ENCODE measurements around the gene DEFB128. TPM values are rescaled to one million over a fixed set of nuclear protein-coding genes. Genes with fewer than 3 reads are reported as not detected.

DEFB128 gene
- total and polyA plus RNA-seq, 10 of the 15 experiments (the other 5 are each of a cell fraction or from before 2014, with no cell fraction given) = not detected

DNA sequence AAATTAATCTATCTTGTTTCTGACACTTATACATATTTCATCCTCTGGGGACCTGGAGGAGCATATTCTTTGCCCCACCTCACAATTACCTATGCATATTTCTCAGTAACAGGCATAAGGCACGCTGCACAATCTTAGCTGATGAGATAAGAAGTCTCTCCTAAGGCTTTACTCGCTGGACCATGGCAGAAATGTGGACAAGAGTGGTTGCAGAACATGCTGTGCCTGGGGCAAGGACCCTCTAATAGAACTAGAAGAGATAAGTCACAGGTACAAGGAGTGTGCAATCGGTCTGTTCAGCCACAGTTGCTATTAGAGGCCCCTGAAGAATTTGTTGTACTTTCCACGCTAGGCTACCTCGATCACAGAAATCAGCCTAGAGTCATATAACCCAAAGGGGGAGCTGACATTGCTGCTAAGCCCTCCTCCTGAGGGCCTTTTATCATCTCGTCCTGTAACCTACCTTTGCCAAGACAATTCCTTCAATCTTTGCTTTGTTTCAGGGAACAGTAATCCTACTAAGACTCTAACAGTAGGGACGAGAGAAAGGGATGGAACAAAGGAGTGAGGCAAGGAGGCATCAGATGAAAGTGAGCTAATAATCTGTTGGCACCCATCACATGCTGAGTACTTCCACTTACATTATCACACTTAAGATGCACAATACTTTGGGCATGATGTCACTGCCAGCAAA, 21.4 kb upstream of the DEFB128 start:
- Histone ChIP-seq H3K4me2 (ENCODE audit: control insufficient read depth, insufficient read depth) (no peak overlapping the region), H4K20me1 (ENCODE audit: control insufficient read depth, insufficient read depth) (no peaks in the 10 kb centered on the region), H3K36me3 (ENCODE audit: control insufficient read depth in 2 of 2, insufficient read depth in 2 of 2, low read length in 1 of 2) (no peaks in the 10 kb centered on the region), H3K4me1 (ENCODE audit: control insufficient read depth, insufficient read depth, low read length) (no peaks in the 10 kb centered on the region), H3K4me3 (no peak overlapping the region), H3K27ac (ENCODE audit: control insufficient read depth, insufficient read depth) (no peak overlapping the region), H2AFZ (ENCODE audit: control insufficient read depth, low read depth, low read length) (no peak overlapping the region), H3K79me2 (ENCODE audit: control insufficient read depth, insufficient read depth, low read length) (no peaks in the 10 kb centered on the region), H3K9me3 (replicated peaks; ENCODE audit: control insufficient read depth, insufficient read depth, low read length) (no peaks in the 10 kb centered on the region), H3K9ac (ENCODE audit: control insufficient read depth, insufficient read depth, low read length) (no peak overlapping the region), H3K27me3 (replicated peaks in 1 of 2; ENCODE audit: control insufficient read depth in 2 of 2, insufficient read depth in 2 of 2, low read length in 1 of 2) (no peaks in the 10 kb centered on the region; a peak in 1 of 4 replicates)
- ATAC-seq (no peak), FAIRE-seq (no peak), DNase-seq (ENCODE audit: low read depth, low spot score) (no peak)
- ChIA-PET POLR2A (no interaction called here), RAD21 (ENCODE audit: unreplicated experiment) (interaction anchor here (0.7 to 1.2 kb wide), 3 partner anchors 55 to 119 kb away, joined by 3 to 5 read pairs (median 4); no protein-coding TSS in a partner anchor), SMC1A (ENCODE audit: uncharacterized antibody, unreplicated experiment) (interaction anchor here (0.6 to 1.3 kb wide), 2 partner anchors 13 to 55 kb away, joined by 5 read pairs; no protein-coding TSS in a partner anchor), CTCF (interaction anchor here (1.0 to 6.0 kb wide), 4 partner anchors 55 to 123 kb away, joined by 3 to 41 read pairs (median 8); no protein-coding TSS in a partner anchor)
- in situ Hi-C loops (cut with MboI) = loop anchor here (5.0 kb wide), 1 partner anchor 121 kb away; no protein-coding TSS in a partner anchor
- WGBS (ENCODE audit: insufficient coverage, insufficient replicate concordance, low lambda C conversion rate, missing lambda C conversion rate) = 9% methylated on average over 7 of the region's 7 CpGs
- intact Hi-C loops (cut with micrococcal nuclease; ENCODE audit: unreplicated experiment) = no loop called here
- BruUV-seq (replicated peaks) = no TSS peak
- TF ChIP-seq, protein P1, sequence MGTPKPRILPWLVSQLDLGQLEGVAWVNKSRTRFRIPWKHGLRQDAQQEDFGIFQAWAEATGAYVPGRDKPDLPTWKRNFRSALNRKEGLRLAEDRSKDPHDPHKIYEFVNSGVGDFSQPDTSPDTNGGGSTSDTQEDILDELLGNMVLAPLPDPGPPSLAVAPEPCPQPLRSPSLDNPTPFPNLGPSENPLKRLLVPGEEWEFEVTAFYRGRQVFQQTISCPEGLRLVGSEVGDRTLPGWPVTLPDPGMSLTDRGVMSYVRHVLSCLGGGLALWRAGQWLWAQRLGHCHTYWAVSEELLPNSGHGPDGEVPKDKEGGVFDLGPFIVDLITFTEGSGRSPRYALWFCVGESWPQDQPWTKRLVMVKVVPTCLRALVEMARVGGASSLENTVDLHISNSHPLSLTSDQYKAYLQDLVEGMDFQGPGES (IDR thresholded peaks at IDR 0.05) = no peak
- TF ChIP-seq YY1 (IDR thresholded peaks at IDR 0.05; ENCODE audit: low read depth, low read length) (no peak), USF2 (IDR thresholded peaks at IDR 0.05; ENCODE audit: borderline replicate concordance, low read depth, low read length) (no peak), SIX5 (IDR thresholded peaks at IDR 0.05; ENCODE audit: low read depth, low read length, severe bottlenecking) (no peak), NFYA (IDR thresholded peaks at IDR 0.05; ENCODE audit: borderline replicate concordance, low read depth, low read length) (no peak), IRF4 (IDR thresholded peaks at IDR 0.05; ENCODE audit: low read depth, low read length) (no peak), BRCA1 (IDR thresholded peaks at IDR 0.05; ENCODE audit: low read depth, low read length) (no peak)
- TF ChIP-seq, protein P2, sequence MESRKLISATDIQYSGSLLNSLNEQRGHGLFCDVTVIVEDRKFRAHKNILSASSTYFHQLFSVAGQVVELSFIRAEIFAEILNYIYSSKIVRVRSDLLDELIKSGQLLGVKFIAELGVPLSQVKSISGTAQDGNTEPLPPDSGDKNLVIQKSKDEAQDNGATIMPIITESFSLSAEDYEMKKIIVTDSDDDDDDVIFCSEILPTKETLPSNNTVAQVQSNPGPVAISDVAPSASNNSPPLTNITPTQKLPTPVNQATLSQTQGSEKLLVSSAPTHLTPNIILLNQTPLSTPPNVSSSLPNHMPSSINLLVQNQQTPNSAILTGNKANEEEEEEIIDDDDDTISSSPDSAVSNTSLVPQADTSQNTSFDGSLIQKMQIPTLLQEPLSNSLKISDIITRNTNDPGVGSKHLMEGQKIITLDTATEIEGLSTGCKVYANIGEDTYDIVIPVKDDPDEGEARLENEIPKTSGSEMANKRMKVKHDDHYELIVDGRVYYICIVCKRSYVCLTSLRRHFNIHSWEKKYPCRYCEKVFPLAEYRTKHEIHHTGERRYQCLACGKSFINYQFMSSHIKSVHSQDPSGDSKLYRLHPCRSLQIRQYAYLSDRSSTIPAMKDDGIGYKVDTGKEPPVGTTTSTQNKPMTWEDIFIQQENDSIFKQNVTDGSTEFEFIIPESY (IDR thresholded peaks at IDR 0.05) = no peak

All from GM12878 (cell line).